IPS DF 19.7 (cell line): Measurements from ENCODE around the gene FGD4.
"Not testable (repeated sequence)": the region's sequence is repeated elsewhere in the genome, so short reads cannot be mapped to it uniquely, and the experiment has no call there.

Source experiments
- DNase-seq: peaks from one replicate; pipeline ENCODE4 v3.0.0-alpha.2; 2013; ENCODE audit warnings: low read depth, low spot score

Gene FGD4

DNA sequence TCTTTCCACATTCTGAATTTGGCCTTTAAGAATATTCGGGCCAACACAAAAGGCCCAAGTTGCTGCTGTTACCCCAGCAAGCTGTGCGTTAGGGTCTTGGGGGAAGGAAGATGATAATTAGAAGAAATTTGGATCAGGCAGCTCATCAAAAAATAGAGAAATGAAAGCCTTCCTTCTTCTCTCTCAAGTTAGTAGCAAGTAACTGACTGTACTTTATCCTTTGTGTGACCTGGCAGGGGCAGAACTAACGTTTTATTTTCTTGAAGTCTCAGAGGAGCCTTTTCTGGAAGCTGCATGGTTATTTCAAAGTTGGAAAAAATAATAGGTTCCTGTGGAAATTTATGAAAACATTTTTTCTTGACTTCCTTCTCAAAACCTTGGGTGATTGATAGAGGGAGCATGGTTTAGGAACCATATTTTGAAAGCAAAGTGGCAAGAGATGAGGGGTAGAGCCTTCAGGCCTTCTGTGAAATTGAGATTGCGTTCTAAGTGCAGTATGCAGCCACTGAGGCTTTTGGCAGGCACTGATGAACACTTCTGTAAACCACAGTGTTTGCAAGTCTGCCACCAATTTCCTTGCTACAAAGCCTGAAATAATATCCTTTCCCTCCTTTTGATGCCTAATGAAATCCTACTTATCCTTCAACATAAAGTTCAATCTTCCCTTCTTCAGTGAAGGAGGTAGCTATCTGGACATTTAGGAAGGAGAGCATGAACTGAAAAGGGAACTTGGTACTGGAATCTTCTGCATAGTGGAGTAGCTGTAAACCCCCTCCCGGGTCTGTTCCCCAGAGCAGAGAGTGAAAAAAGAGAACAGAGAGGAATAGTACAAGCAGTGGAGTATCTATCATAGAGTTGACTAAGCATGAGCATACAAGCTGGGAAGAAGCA is 123.2 kb downstream of the FGD4 start:
- no peak for DNase-seq

DNA sequence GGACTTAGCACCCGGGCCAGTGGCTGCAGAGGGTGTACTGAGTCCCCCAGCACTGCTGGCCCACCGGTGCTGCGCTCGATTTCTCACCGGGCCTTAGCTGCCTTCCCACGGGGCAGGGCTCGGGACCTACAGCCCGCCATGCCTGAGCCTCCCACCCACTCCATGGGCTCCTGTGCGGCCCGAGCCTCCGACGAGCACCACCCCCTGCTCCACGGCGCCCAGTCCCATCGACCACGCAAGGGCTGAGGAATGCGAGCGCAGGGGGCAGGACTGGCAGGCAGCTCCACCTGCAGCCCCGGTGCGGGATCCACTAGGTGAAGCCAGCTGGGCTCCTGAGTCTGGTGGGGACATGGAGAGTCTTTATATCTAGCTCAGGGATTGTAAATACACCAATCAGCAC is 126.4 kb downstream of the FGD4 start:
- DNase-seq: not testable (repeated sequence)

DNA sequence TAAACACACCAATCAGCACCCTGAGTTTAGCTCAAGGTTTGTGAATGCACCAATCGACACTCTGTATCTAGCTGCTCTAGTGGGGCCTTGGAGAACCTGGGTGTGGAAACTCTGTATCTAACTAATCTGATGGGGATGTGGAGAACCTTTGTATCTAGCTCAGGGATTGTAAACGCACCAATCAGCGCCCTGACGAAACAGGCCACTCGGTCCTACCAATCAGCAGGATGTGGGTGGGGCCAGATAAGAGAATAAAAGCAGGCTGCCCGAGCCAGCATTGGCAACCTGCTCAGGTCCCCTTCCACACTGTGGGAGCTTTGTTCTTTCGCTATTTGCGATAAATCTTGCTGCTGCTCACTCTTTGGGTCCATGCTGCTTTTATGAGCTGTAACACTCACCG is 127.0 kb downstream of the FGD4 start:
- DNase-seq: not testable (repeated sequence)

DNA sequence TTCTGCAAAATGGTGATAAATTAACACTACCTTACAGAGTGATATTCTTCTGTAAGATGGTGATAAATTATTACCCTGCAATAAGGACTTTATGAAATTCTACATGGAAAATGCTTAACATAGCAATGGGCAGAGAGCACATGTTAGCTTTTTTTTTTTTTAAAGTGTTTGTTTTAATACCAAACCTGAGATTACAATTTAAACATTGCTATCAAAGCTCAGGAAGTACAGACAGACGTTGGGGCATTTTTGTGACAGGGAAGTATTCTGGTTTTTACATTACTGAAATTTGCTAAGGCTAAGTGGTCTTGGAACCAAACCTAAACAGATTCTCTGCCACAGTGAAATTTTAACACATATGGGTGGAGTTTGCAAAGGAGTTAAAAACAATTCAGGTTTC is 133.1 kb downstream of the FGD4 start:
- no peak for DNase-seq

DNA sequence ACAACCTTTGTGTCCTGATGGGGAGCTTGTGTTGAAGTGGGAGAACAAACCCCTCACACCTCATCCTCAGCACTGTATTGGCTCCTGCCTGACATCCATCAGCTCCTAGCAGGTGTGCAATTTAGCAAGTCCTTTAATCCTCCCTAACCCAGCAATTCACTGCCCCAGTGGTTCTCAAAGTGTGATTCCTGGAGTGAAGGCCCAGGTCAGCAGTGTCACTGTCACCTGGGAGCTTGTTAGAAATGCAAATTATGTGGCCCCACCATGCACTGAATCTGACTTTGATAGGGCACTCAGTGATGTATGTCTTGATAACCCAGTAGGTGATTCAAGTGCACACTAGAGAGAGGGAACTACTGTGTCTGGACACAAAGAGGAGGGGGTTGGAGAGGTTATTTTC is 133.6 kb downstream of the FGD4 start:
- no peak for DNase-seq

DNA sequence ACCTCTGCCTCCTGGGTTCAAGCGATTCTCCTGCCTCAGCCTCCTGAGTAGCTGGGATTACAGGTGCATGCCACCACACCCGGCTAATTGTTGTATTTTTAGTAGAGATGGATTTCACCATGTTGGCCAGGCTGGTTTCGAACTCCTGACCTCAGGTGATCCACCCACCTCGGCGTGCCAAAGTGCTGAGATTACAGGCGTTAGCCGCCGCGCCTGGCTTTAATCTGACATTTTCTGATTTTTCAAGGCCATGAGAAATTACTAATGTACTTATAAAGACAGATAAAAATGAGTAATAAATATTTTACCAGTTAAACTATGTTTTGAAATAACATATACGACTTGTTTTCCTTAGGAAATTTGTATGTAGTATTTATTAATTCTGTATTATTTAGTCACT is 134.1 kb downstream of the FGD4 start:
- DNase-seq: not testable (repeated sequence)

DNA sequence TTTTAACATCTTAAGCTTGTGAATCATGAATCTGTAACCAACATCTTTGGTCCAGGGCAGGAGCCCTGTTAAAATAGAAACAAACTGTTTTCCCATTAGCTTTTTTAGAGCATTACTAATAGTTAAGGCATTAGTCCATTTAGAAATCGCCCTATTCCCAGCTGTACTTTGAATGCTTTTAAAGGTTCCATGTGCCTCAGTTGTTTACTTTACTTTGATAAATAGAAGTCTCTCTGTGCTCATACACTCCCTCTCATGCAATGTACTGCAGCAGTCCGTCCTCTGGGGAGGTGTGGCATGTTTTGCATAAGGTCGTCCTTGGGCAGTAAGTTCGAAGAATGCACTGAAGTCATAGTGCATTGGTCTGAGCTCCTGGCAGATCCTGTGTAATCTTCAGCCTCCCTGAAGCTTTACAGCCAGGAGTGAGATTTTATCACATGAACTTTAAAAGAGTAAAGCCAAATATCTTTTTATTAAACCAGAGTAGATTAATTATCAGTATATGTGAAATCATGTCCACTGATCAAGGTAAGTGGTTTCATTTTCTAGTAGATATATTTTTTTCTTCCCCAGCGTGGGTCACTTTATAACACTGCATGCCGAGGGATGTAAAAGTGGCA is 134.7 kb downstream of the FGD4 start:
- no peak for DNase-seq

DNA sequence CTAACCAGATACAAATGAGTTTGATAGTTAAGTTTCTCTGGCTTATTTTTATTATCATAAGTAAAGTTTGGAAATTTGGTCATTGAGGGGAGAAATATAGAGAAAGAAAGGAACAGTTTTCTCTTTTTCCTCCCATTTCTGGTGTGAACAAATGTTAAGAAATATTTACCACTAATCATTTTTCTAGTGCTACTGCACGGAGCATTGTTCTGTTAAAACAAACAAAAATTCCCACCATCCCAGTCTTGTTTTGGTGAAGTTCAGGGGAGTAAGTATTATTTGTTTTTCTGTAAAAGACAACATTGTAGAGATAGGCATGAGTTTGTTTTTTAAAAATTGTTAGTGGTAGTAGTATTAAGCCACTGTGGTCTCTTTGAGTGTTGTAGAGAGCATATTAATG is 135.3 kb downstream of the FGD4 start:
- no peak for DNase-seq

DNA sequence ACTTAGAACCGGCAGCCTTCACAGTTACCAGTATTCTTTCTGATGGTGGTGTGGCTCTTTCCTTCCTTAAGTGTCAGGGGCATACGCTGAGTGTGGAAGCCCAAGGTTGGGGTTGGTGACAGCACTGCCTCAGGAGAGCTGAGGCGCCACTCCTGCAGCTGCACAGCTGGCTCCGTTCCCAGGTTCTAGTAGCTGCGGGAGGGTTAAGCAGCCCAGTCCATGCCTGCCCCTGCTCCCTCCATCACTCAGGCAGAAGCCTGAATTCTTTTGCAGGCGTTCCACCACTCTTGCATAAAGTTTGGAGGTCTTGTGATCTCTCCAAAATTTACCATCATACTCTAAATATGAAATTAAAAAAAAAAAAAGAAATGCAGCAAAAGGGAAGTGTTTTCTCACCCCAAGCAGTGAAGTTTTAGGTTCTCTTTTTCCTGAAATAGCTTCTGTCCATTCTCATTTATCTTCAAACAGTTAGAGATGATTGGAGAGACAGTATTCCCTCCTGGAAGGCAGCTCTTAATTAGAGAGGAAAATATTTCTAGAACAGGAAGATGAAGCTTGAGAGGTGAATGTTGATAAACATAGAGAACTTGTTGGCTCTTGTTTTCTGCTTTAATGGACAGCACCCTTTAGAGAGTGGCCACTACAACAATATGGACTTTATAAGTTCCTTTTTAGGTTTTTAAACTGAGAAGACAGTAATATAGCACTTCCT is 136.1 kb downstream of the FGD4 start:
- no peak for DNase-seq

DNA sequence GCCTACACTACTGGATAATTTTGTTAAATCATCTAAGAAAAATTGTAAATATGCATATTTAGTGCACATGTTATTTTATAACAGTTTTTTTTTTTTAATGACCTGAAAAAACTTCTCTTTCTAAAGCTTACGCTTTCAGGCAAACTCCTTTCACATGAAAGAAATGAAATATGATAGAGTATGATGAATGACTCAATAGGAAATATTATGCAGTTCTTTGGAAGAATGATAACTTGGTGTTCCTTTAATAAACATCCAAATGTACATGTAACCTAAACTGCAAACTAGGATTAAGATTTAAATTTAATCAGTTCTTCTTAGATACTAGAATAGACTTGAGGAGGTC is 136.6 kb downstream of the FGD4 start:
- DNase-seq: no peak

DNA sequence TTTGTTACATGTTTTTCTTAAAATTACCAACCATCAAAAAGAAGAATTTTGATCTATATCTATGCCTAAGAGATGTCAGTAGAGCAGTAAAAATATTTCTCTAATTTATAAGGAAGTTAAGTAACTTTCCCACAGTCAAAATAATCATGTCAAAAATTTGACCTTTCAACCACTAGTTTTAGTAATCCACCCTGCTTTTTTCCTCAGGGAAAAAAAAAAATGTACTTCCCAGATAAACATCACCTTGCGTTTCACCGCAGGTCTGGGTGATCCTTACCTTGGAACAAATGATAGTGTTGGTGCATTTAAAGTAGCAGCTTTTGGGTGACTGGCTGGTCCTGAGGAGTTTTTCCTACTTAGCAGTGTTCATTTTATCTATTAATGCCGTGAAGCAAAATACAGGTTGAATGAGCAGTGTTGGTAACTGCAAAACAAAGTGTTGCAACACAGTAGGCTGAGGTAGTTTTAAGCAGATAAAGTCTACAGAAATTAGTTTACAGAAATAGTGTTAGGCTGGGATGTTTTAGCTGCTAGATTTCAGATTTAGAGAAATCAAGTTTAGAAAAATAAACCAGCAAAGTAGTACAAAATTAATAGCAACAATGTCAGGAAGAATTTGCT is 142.5 kb downstream of the FGD4 start:
- no peak for DNase-seq

DNA sequence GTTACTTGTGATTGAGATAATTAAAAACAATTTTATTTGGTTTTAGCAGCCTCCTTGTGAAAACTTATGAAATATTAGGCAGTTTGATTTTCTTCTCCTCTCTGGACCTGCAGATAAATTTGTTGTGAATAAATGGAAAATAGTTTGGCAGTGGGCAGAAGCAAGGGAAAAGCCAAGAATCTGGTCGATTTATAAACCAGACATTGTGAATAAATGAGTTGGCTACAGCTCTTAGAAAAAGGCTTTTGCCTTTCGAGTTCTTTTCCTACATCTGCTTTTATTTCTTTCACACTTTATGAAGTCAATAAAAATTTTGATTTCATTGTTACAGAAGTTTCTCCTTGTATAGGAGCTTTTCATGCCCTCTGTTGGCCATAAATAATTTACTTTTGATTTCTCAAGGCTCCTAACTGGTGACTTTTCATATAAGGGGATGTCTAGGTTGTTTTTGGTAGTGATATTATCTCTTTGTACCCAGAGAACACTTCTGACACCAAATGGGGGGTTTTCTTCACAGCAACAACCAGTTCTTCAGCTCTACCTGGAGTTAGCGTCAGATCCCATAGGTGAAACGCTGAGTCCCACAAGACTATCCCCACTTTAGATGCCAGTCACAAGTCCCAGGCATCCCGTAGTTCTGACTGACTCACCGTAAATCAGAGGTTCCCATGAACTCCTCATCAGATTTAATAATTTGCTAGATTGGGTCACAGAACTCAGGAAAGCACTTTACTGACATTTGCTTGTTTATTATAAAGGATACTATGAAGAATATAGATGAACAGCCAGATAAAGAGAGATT is 143.3 kb downstream of the FGD4 start:
- DNase-seq: no peak

DNA sequence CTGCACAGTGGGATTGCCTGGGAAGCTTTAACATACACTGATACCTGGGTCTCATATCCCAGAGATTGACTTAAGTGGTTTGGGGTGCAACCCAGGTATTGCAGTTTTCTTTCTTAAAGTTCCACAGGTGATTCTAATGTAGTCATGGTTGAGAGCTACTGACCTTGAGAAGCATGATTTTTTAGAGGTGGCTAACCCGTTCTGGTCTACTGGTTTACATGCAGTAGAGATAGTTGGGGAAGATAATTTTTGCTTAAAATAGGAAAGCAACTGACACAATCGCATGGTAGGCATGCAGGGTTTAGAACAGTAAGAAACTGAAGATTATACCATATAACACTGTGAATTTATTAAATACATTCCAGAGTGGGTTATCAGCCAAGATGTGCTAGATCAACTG is 145.5 kb downstream of the FGD4 start:
- no peak for DNase-seq

DNA sequence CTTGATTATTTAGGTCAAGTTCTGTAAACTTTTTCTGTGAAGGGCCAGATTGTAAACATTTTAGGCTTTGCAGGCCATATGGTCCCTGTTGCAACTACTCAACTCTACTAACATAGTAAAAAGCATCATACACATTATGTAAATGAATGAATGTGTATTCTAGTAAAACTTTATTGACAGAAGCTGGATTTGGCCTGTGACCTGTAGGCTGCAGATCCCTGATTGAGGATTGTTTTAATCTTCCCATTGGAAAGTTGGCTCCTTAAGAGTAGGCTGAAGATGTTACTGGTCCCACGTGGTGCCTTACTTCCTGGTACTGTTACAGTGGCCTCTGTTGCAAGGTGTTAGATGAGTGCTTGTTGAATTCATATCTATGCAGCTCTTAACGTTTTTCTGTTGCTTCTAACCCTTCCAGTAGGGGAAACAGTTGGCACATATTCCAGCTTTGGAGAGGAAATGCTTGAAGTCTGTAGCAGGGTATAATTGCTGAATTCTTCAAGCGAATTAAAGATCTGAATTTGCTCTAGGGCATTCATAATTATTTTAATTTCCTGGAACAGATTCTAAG is 146.1 kb downstream of the FGD4 start:
- DNase-seq: no peak

DNA sequence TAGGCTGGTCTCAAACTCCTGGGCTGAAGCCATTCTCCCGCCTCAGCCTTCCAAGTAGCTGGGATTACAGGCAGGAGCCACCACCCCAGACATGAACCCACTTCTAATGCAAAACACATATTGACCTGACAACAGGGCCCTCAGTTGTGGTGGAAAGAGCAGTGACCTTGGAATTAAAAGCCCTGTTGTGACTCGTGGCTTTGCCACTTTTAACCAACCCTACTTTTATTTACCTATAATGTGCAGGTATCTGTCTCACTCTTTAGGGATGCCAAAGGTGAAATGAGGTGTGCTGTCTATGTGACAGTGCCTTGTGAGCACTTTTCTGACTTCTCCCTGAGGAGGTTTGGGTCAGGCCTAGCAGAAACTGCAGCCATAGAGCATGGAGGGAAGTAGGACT is 146.9 kb downstream of the FGD4 start:
- no peak for DNase-seq

DNA sequence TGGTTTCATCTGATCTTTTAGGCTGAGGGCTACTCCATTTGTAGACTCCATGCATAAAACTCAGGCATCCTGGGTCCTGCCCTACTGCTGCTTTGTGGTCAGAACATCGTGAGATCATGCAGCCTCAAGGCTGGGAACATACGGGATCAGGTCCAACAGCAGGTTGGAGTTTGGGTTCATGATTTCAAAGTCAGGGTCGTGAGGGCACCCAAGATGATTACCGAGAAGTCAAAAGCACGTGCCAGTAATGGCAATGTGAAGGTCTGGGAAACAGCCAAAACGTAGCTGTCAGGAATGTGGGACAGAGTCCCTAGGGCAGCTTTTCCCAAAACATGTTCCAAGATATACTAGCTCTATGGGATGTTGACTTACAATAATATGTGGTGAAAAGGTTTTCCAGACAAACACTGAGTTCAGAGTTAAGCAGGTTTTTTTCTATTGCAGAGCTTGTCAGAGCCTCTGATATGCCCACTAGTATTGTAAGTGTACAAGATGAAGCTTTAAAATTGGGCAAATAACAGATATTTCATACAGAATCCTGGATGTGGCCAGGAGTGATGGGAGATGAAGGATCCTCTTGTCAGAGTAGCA is 149.4 kb downstream of the FGD4 start:
- DNase-seq: no peak

DNA sequence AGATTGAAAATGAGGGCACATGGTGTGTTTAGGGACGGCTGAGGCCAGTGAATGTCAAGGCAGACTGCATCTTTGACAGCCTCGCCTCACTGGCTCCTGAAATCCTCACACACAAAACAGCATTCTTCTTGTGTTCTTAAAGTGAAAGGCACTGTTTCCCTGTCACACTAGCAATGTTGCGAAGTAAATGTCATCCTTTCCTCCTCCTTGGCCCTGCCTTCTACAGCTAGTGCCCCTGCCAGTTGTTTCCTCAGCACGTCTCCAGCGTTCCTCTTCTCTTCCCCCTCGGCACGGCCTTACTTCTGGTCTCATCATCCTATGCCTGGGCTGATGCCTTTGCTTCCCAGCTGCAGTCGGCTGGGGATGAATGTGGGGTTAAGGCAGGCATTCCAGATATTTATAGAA is 150.3 kb downstream of the FGD4 start:
- no peak for DNase-seq

DNA sequence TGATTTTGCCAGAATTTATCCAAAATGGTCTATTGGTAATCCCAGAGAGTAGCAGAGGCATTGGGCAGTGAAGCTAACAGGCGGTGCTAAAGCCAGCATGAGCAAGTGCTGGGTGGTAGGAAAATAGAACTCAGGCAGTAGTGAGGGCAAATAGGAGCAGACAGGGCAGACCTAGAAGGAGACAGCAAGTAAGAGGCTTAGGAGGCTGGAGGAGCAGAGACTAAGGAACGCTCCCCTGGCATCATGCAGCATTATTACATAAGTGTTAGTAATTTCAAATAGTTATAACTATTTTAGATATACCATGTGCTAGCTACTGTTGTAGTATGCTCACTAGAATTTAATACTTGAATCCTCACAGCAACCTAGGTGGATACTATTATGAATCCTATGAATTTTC is 151.7 kb downstream of the FGD4 start:
- no peak for DNase-seq

DNA sequence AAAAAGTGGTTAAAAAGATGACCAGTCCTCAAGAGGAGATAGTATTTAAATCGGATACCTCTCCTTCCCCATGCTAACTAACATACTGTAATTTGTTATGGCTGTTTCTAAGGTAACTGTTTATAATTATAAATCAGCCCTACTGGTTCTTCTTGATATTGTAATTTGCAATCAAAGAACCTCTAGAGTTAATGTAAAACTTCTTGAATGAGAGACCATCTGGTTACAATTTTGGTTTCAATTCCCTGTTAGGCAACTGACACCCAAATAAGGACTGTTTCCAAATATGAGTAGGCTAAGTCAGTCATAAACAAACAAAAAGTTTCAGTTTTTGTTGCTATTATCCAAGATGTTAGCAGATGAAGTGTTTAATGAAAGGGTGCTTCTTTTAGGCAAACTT is 159.5 kb downstream of the FGD4 start:
- no peak for DNase-seq

DNA sequence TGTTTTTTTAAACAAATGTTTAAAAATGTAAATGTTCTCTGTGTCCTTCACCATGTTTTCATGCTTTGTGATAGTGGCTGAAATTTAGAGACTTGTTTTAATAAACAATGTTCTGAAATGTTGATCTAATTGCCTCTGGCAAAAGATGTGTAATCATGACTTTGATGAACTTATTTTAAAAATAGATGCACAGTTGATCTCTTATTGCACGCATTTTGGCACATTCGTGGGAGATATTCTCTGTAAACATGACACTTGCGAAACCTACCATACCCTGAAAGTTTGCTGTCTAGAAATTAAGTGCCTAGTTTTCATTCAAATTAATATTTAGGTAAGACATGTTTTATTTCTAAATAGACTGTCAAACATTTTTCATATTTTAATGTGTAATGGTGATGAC is 160.1 kb downstream of the FGD4 start:
- DNase-seq: no peak

DNA sequence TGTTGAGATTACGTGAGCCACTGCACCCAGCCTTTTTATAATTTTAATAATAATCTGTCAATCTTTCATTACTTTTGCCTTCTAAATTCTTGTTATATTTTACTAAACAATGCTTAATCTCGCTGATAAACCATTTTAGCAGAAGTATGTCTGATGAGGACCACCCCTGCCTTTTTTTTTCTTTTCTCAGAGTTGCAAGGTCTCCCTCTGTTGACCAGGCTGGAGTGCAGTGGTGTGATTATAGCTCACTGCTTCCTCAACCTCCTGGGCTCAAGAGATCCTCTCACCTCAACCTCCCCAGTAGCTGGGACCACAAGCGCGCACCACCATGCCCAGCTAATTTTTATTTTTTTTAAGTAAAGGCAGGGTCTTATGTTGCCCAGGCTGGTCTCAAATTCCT is 161.2 kb downstream of the FGD4 start:
- DNase-seq: no peak
